Measurements from ENCODE around the gene PFDN6.

The PFDN6 gene

GRCh38 chr6:33317419-33317668, 27.9 kb downstream of the PFDN6 start:
- no peak for DNase-seq (ENCODE audit: low read depth)

GRCh38 chr6:33317669-33318425, 28.4 kb downstream of the PFDN6 start, which contains the start of gene ZBTB22:
Gene ZBTB22, minus strand, starts transcription at chr6:33317744. Its CDS starts 828 bp downstream, at chr6:33316916.
- DNase-seq (ENCODE audit: low read depth): peak; percentile 99

- DNase-seq (ENCODE audit: low read depth): no peak
Observed at GRCh38 chr6:33318426-33319073, 29.1 kb downstream of the PFDN6 start.

GRCh38 chr6:33319939-33320314, 30.5 kb downstream of the PFDN6 start:
- DNase-seq (ENCODE audit: low read depth): no peak

- peak; percentile 90 for DNase-seq (ENCODE audit: low read depth)
Observed at GRCh38 chr6:33320315-33321181, 31.1 kb downstream of the PFDN6 start.

GRCh38 chr6:33321227-33321626, 31.8 kb downstream of the PFDN6 start:
- DNase-seq (ENCODE audit: low read depth): no peak

GRCh38 chr6:33323623-33323948, 34.2 kb downstream of the PFDN6 start:
- no peak for DNase-seq (ENCODE audit: low read depth)

- no peak for DNase-seq (ENCODE audit: low read depth)
Observed at GRCh38 chr6:33324125-33324524, 34.7 kb downstream of the PFDN6 start.

GRCh38 chr6:33329058-33329457, 39.7 kb downstream of the PFDN6 start:
- no peak for DNase-seq (ENCODE audit: low read depth)

- no peak for DNase-seq (ENCODE audit: low read depth)
Observed at GRCh38 chr6:33330736-33331135, 41.3 kb downstream of the PFDN6 start.

GRCh38 chr6:33333666-33334065, 44.3 kb downstream of the PFDN6 start:
- DNase-seq (ENCODE audit: low read depth): no peak

GRCh38 chr6:33335916-33336315, 46.5 kb downstream of the PFDN6 start:
- no peak for DNase-seq (ENCODE audit: low read depth)

GRCh38 chr6:33336495-33336894, 47.1 kb downstream of the PFDN6 start:
- DNase-seq (ENCODE audit: low read depth): no peak

GRCh38 chr6:33339193-33339592, 49.8 kb downstream of the PFDN6 start:
- DNase-seq (ENCODE audit: low read depth): no peak

Measured in GM04504 (cell line).